ENCODE measurements around the gene RXRA. TPM values are rescaled to one million over a fixed set of nuclear protein-coding genes. Genes with fewer than 3 reads are reported as not detected.

RXRA gene
- total RNA-seq, 1 donor from 2014 or later, result 16.8 TPM

DNA sequence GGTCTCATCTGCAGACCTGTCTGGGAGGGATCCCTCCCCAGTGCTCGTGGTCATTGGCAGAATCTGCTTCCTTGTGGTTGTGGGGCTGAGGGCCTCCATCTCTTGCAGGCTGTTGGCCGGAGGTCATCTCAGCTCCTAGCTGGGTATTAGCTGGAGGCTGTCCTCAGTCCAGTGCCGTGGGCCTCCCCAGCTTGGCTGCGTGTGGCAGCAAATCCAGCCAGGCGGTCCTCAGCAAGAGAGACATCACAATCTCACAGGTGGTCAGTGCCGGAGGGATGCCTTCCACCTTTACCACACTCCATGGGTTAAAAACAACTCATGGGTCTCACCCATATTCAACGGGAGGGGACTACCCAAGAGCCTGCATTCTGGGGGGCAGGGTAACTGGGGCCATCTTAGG lies 155.5 kb downstream of the RXRA start:
- no peak for DNase-seq (ENCODE audit: low read depth)
- TF ChIP-seq, protein P1, sequence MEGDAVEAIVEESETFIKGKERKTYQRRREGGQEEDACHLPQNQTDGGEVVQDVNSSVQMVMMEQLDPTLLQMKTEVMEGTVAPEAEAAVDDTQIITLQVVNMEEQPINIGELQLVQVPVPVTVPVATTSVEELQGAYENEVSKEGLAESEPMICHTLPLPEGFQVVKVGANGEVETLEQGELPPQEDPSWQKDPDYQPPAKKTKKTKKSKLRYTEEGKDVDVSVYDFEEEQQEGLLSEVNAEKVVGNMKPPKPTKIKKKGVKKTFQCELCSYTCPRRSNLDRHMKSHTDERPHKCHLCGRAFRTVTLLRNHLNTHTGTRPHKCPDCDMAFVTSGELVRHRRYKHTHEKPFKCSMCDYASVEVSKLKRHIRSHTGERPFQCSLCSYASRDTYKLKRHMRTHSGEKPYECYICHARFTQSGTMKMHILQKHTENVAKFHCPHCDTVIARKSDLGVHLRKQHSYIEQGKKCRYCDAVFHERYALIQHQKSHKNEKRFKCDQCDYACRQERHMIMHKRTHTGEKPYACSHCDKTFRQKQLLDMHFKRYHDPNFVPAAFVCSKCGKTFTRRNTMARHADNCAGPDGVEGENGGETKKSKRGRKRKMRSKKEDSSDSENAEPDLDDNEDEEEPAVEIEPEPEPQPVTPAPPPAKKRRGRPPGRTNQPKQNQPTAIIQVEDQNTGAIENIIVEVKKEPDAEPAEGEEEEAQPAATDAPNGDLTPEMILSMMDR (IDR thresholded peaks at IDR 0.05; ENCODE audit: insufficient read depth, low read length, severe bottlenecking), result no peak
- H3K27me3 ChIP-seq (ENCODE audit: control insufficient read depth, insufficient read depth, low read length), result no peaks in the 10 kb centered on the region

DNA sequence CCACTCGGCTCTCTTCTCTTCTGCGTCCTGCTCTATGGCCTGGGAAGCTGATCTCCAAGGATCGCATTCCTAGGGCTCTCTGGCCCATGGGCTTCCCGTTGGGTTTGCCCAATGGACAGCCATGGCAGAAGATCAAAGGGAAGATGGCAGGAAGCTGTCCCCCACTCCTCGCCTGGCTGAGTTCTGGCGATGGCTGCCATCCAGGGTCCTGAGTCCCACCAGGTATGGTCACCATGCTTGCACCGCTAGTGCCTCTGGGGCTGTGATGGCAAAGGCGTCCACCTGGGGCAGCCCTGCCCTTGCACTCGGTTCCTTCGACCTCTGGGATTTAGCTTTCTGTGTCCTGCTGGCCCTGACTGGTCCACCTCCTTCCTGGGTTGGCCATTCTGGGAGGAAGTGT lies 156.0 kb downstream of the RXRA start:
- FAIRE-seq (no peak), DNase-seq (ENCODE audit: low read depth) (no peak)
- no peaks in the 10 kb centered on the region for H3K27me3 ChIP-seq (ENCODE audit: control insufficient read depth, insufficient read depth, low read length)
- H3K36me3 ChIP-seq (ENCODE audit: control insufficient read depth, insufficient read depth, low read length), result no peaks in the 10 kb centered on the region
- TF ChIP-seq, protein P1 (IDR thresholded peaks at IDR 0.05; ENCODE audit: insufficient read depth, low read length, severe bottlenecking), result no peak
- H3K4me3 ChIP-seq (ENCODE audit: low read depth, low read length), result no peak overlapping the region

More for the DNA sequence above, 155.5 kb downstream of the RXRA start:
- Histone ChIP-seq H3K36me3 (ENCODE audit: control insufficient read depth, insufficient read depth, low read length) (no peaks in the 10 kb centered on the region), H3K4me3 (ENCODE audit: low read depth, low read length) (no peak overlapping the region)
- no peak for FAIRE-seq

GRCh38 chr9:134483361-134484184 lies 157.3 kb downstream of the RXRA start:
- FAIRE-seq (no peak), DNase-seq (ENCODE audit: low read depth) (no peak)
- TF ChIP-seq, protein P1 (IDR thresholded peaks at IDR 0.05; ENCODE audit: insufficient read depth, low read length, severe bottlenecking), result no peak
- H3K36me3 ChIP-seq (ENCODE audit: control insufficient read depth, insufficient read depth, low read length), result no peaks in the 10 kb centered on the region
- H3K27me3 ChIP-seq (ENCODE audit: control insufficient read depth, insufficient read depth, low read length), result no peaks in the 10 kb centered on the region
- H3K4me3 ChIP-seq (ENCODE audit: low read depth, low read length), result no peak overlapping the region

DNA sequence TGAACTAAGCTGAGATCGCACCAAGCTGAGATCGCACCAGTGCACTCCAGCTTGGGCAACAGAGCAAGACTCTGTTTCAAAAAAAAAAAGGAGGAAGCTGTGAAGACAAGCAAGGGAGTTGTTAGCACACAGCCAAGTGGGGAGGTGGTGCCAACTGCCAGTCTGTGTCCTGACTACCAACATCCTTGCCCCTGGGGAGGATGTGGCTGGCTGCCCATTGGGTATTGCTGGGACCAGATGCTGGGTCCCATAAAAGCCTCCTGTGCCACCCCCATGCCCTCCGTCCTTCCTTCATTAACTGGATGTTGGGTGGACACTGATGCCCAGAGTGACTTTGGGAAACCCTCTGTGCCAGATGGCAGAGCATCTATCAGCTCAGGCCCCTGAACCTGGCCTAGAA lies 158.2 kb downstream of the RXRA start:
- FAIRE-seq (no peak), DNase-seq (ENCODE audit: low read depth) (no peak)
- no peak overlapping the region for H3K4me3 ChIP-seq (ENCODE audit: low read depth, low read length)
- no peaks in the 10 kb centered on the region for H3K36me3 ChIP-seq (ENCODE audit: control insufficient read depth, insufficient read depth, low read length)
- TF ChIP-seq, protein P1 (IDR thresholded peaks at IDR 0.05; ENCODE audit: insufficient read depth, low read length, severe bottlenecking), result no peak
- no peaks in the 10 kb centered on the region for H3K27me3 ChIP-seq (ENCODE audit: control insufficient read depth, insufficient read depth, low read length)

- H3K4me3 ChIP-seq (ENCODE audit: low read depth, low read length), result no peak overlapping the region
- DNase-seq (ENCODE audit: low read depth), result no peak
- FAIRE-seq, result no peak
- H3K36me3 ChIP-seq (ENCODE audit: control insufficient read depth, insufficient read depth, low read length), result no peaks in the 10 kb centered on the region
- TF ChIP-seq, protein P1 (IDR thresholded peaks at IDR 0.05; ENCODE audit: insufficient read depth, low read length, severe bottlenecking), result no peak
- H3K27me3 ChIP-seq (ENCODE audit: control insufficient read depth, insufficient read depth, low read length), result no peaks in the 10 kb centered on the region
These were observed 159.4 kb downstream of the RXRA start for GRCh38 chr9:134485653-134486052.

Measured in bronchial epithelial cell (primary cell).